HG02884 (cell line): ENCODE measurements around the gene FOLR2.

Experiments used
- ATAC-seq: cut with Tn5 transposase; IDR thresholded peaks from one replicate; pipeline ENCODE4 v1.9.1; 2021; ENCODE audit warnings: mild to moderate bottlenecking, moderate library complexity; ENCODE audit not compliant: unreplicated experiment

Gene FOLR2

GRCh38 chr11:72239849-72240460 is 23.4 kb downstream of the FOLR2 start:
- no peak for ATAC-seq

GRCh38 chr11:72240461-72241290 is 24.1 kb downstream of the FOLR2 start:
- no peak for ATAC-seq

GRCh38 chr11:72241291-72241781 is 24.7 kb downstream of the FOLR2 start:
- no peak for ATAC-seq

GRCh38 chr11:72242141-72242540 is 25.5 kb downstream of the FOLR2 start:
- no peak for ATAC-seq

- no peak for ATAC-seq
Observed at GRCh38 chr11:72243173-72244059, 26.8 kb downstream of the FOLR2 start.

GRCh38 chr11:72244060-72244360 is 27.4 kb downstream of the FOLR2 start, which contains the start of gene PHOX2A:
Gene PHOX2A, minus strand, starts transcription at chr11:72244176. Its CDS starts 172 bp downstream, at chr11:72244004.
- ATAC-seq, result no peak

- no peak for ATAC-seq
Observed at GRCh38 chr11:72244361-72245262, 28.0 kb downstream of the FOLR2 start.

GRCh38 chr11:72245263-72245816 is 28.7 kb downstream of the FOLR2 start:
- no peak for ATAC-seq

GRCh38 chr11:72247584-72247983 is 31.0 kb downstream of the FOLR2 start:
- ATAC-seq, result no peak

GRCh38 chr11:72249961-72250360 is 33.4 kb downstream of the FOLR2 start:
- ATAC-seq, result no peak

- ATAC-seq, result no peak
Observed at GRCh38 chr11:72250661-72251464, 34.3 kb downstream of the FOLR2 start.

- ATAC-seq, result no peak
Observed at GRCh38 chr11:72251614-72252013, 35.0 kb downstream of the FOLR2 start.

- ATAC-seq, result no peak
Observed at GRCh38 chr11:72253392-72253791, 36.8 kb downstream of the FOLR2 start.

GRCh38 chr11:72254299-72254993 is 37.9 kb downstream of the FOLR2 start:
- ATAC-seq, result no peak

- ATAC-seq, result no peak
Observed at GRCh38 chr11:72257570-72257969, 41.0 kb downstream of the FOLR2 start.

GRCh38 chr11:72259490-72259889 is 42.9 kb downstream of the FOLR2 start:
- no peak for ATAC-seq

- no peak for ATAC-seq
Observed at GRCh38 chr11:72260574-72260973, 44.0 kb downstream of the FOLR2 start.

GRCh38 chr11:72263361-72263760 is 46.8 kb downstream of the FOLR2 start:
- no peak for ATAC-seq

- no peak for ATAC-seq
Observed at GRCh38 chr11:72265951-72266350, 49.4 kb downstream of the FOLR2 start.
